ENCODE results near the gene PSMG4.

PSMG4 gene

GRCh38 chr6:3290149-3290930, 31.6 kb downstream of the PSMG4 start:
- no peak for DNase-seq (ENCODE audit: low read depth in 2 of 2)

GRCh38 chr6:3290931-3291211, 32.1 kb downstream of the PSMG4 start:
- DNase-seq (ENCODE audit: low read depth in 2 of 2): no peak

- DNase-seq (ENCODE audit: low read depth in 2 of 2): no peak
Observed at GRCh38 chr6:3291346-3291745, 32.6 kb downstream of the PSMG4 start.

GRCh38 chr6:3291987-3292386, 33.2 kb downstream of the PSMG4 start:
- no peak for DNase-seq (ENCODE audit: low read depth in 2 of 2)

GRCh38 chr6:3292431-3293197, 33.9 kb downstream of the PSMG4 start:
- DNase-seq (ENCODE audit: low read depth in 2 of 2): no peak

GRCh38 chr6:3293271-3294155, 34.8 kb downstream of the PSMG4 start:
- no peak for DNase-seq (ENCODE audit: low read depth in 2 of 2)

- no peak for DNase-seq (ENCODE audit: low read depth in 2 of 2)
Observed at GRCh38 chr6:3294396-3294795, 35.6 kb downstream of the PSMG4 start.

- no peak for DNase-seq (ENCODE audit: low read depth in 2 of 2)
Observed at GRCh38 chr6:3294921-3295871, 36.4 kb downstream of the PSMG4 start.

GRCh38 chr6:3296078-3296477, 37.3 kb downstream of the PSMG4 start:
- no peak for DNase-seq (ENCODE audit: low read depth in 2 of 2)

GRCh38 chr6:3296537-3296936, 37.8 kb downstream of the PSMG4 start:
- DNase-seq (ENCODE audit: low read depth in 2 of 2): no peak

GRCh38 chr6:3297006-3297405, 38.3 kb downstream of the PSMG4 start:
- no peak for DNase-seq (ENCODE audit: low read depth in 2 of 2)

GRCh38 chr6:3297909-3298308, 39.2 kb downstream of the PSMG4 start:
- no peak for DNase-seq (ENCODE audit: low read depth in 2 of 2)

GRCh38 chr6:3299221-3299620, 40.5 kb downstream of the PSMG4 start:
- no peak for DNase-seq (ENCODE audit: low read depth in 2 of 2)

GRCh38 chr6:3301506-3301905, 42.8 kb downstream of the PSMG4 start:
- DNase-seq (ENCODE audit: low read depth in 2 of 2): no peak

- DNase-seq (ENCODE audit: low read depth in 2 of 2): no peak
Observed at GRCh38 chr6:3303795-3304411, 45.2 kb downstream of the PSMG4 start.

GRCh38 chr6:3304500-3305215, 45.9 kb downstream of the PSMG4 start:
- DNase-seq (ENCODE audit: low read depth in 2 of 2): no peak

- no peak for DNase-seq (ENCODE audit: low read depth in 2 of 2)
Observed at GRCh38 chr6:3305216-3305565, 46.4 kb downstream of the PSMG4 start.

GRCh38 chr6:3305831-3306230, 47.1 kb downstream of the PSMG4 start:
- DNase-seq (ENCODE audit: low read depth in 2 of 2): no peak

- no peak for DNase-seq (ENCODE audit: low read depth in 2 of 2)
Observed at GRCh38 chr6:3306848-3307247, 48.1 kb downstream of the PSMG4 start.

- DNase-seq (ENCODE audit: low read depth in 2 of 2): no peak
Observed at GRCh38 chr6:3307436-3307835, 48.7 kb downstream of the PSMG4 start.

Measured in stimulated activated CD4-positive, alpha-beta T cell treated with anti-CD3 and anti-CD28 coated beads, Interleukin-1b, Interleukin-23, amount 100 ng/mL, for 4 hours (primary cell).